Ovary (tissue), 9 donors: Measurements from ENCODE around the gene SPTA1. TPM values are rescaled to one million over a fixed set of nuclear protein-coding genes. Genes with fewer than 3 reads are reported as not detected.

Source experiments
- DNase-seq, 5 donors: peaks; one replicate each; pipeline ENCODE4 v3.0.0-alpha.2; 2019 to 2020
- H3K27ac ChIP-seq, 2 donors: fragments of 200-600 bp; one replicate each; pipeline versions ENCODE4 v1.5.1 to v1.8.0; 2019 to 2022
- H3K27me3 ChIP-seq: fragments of 200-600 bp; one replicate; pipeline ENCODE4 v1.8.0; 2022
- H3K36me3 ChIP-seq: fragments of 200-600 bp; sonication (generic); one replicate; pipeline ENCODE4 v1.5.1; 2019
- H3K4me1 ChIP-seq: one replicate; pipeline ENCODE4 v1.8.1; 2013; ENCODE audit warnings: mild to moderate bottlenecking, moderate library complexity; ENCODE audit not compliant: insufficient read depth
- H3K4me3 ChIP-seq: fragments of 200-600 bp; sonication (generic); one replicate; pipeline ENCODE4 v1.5.1; 2017
- H3K9me3 ChIP-seq, 2 donors: fragments of 200-600 bp in 1 of 2; sonication (generic) in 1 of 2; one replicate each; pipeline versions ENCODE4 v1.5.1 to v1.8.1; 2013 to 2019; ENCODE audit warnings: mild to moderate bottlenecking in 1 of 2, moderate library complexity in 1 of 2
- CTCF ChIP-seq, 3 donors: fragments of 450-650 bp in 2 of 3; fragments of 200-600 bp in 1 of 3; IDR thresholded peaks; one replicate each; pipeline versions ENCODE4 v1.5.1 to v1.8.0; 2016 to 2022; ENCODE audit warnings: antibody characterized with exemption in 3 of 3, mild to moderate bottlenecking in 1 of 3
- EP300 ChIP-seq: sonication (generic); formaldehyde crosslinking; IDR thresholded peaks from one replicate; pipeline ENCODE4 v1.6.1; 2017; ENCODE audit warnings: antibody characterized with exemption
- POLR2A ChIP-seq: fragments of 450-650 bp; IDR thresholded peaks from one replicate; pipeline ENCODE4 v1.6.1; 2017; ENCODE audit warnings: antibody characterized with exemption, mild to moderate bottlenecking, moderate library complexity
- WGBS, 3 donors: extraction: QIAGEN DNeasy Blood & Tissue Kit in 1 of 3; methylation state at CpG; one replicate each; pipeline versions ENCODE4 v1.1.5 to v1.1.7; 2013 to 2017; 5-methylcytosine and 5-hydroxymethylcytosine counted together
- intact Hi-C, 4 donors: fragments of 100-400 bp; cut with DNase I; formaldehyde crosslinking; loops; one replicate each; pipeline versions ENCODE4 v1.11.0 to v1.15.1; 2022 to 2023
- polyA plus RNA-seq, 2 donors: library from polyadenylated mRNA; stranded (reverse); fragments of 200-250 nt in 1 of 2; fragments of 350-450 nt in 1 of 2; fragmentation: Illumina TruSeq in 1 of 2; extraction: RNeasy Lipid Tissue Mini Kit (QIAGEN cat#74804) in 1 of 2; gene quantifications; one replicate each; pipeline ENCODE4 v1.2.3, GENCODE V29; 2013 to 2014
- total RNA-seq, 7 donors: library from RNA; depleted of rRNA in 2 of 7; stranded (reverse); fragments of >200 nt in 2 of 7; fragmentation: NEBNext Ultra II Directional in 3 of 7; extraction: Animal tissue kit (Norgen Biotek cat#: 25700) in 3 of 7; gene quantifications; one replicate each; pipeline versions ENCODE4 v1.1.0 to v1.2.4, GENCODE V29; 2016 to 2023
- donor health status: DM: no; HTN: no; CAD: no; lungs with moderate emphysema.
- donor health status: DM: no; HTN: no; CAD: no.
- donor health status: Bipolar disorder and iron deficiency.
- donor health status: DM: yes; HTN: yes; CAD: no.
- donor health status: DM: no; HTN: no; CAD: no.
- donor health status: DM: yes; HTN: yes; CAD: no.

SPTA1 gene
- total and polyA plus RNA-seq, 9 donors: 0.07 to 1.8 (median 0.17) TPM; not detected in 2

DNA sequence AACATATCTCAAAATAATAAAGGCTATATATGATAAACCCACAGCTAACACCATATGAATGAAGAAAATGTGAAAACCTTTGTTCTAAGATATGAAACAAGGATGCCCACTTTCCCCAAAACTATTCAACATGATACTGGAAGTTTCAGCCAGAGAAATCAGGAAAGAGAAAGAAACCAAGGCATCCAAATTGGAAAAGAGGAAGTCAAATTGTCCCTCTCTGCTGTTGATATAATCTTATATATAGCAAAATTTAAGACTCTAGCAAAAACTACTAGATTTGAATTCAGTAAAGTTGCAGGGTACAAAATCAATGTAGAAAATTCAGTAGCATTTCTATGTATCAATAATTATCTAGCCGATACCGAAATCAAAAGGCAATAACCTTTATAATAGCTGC is 85.8 kb downstream of the SPTA1 start:
- Histone ChIP-seq H3K27me3 (no peaks in the 10 kb centered on the region), H3K9me3 (no peaks in the 10 kb centered on the region), H3K36me3 (no peaks in the 10 kb centered on the region), H3K4me3 (no peak overlapping the region), H3K27ac (no peak overlapping the region), H3K4me1 (no peaks in the 10 kb centered on the region)
- no peak for TF ChIP-seq CTCF (IDR thresholded peaks at IDR 0.05)
- intact Hi-C loops: no loop called here
- 94 to 98% (median 97%) methylated on average over 2 of the region's 2 CpGs for WGBS, 3 donors
- no peak for DNase-seq

DNA sequence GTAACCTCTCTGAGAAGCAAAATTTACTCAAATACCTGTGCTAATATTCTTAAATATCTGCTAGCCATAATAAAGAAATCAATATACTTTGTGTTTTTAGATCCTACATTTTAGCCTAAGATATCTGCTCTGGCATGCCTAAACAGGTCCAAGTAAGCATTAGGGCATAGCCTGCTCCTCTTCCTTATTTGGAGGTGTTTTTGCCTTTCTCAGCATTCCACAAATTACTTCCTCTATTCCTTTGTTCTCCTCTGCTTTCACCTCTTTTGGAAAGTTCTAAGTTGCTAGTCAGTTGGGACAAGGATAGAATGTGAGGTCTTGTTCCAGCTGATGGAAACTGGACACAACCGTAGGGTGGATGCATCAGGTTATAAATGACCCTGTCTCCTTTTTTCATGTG is 99.6 kb downstream of the SPTA1 start:
- Histone ChIP-seq H3K4me1 (no peaks in the 10 kb centered on the region), H3K27me3 (no peaks in the 10 kb centered on the region), H3K4me3 (no peak overlapping the region), H3K9me3 (no peaks in the 10 kb centered on the region), H3K27ac (no peak overlapping the region), H3K36me3 (no peaks in the 10 kb centered on the region)
- no peak for DNase-seq
- 80 to 89% (median 83%) methylated on average over 1 of the region's 1 CpG for WGBS, 3 donors
- TF ChIP-seq EP300 (no peak), POLR2A (no peak), CTCF (IDR thresholded peaks at IDR 0.05) (no peak)
- intact Hi-C loops: no loop called here

- DNase-seq: no peak
- Histone ChIP-seq H3K27ac (no peak overlapping the region), H3K27me3 (no peaks in the 10 kb centered on the region), H3K4me3 (no peak overlapping the region), H3K36me3 (no peaks in the 10 kb centered on the region), H3K4me1 (no peaks in the 10 kb centered on the region), H3K9me3 (no peaks in the 10 kb centered on the region)
- no peak for TF ChIP-seq POLR2A
- no peak for TF ChIP-seq CTCF (IDR thresholded peaks at IDR 0.05)
- TF ChIP-seq EP300: no peak
- WGBS, 3 donors: 78 to 86% (median 80%) methylated on average over 4 of the region's 4 CpGs
- intact Hi-C loops: no loop called here
Measured at GRCh38 chr1:158583962-158584361, 102.6 kb downstream of the SPTA1 start.

DNA sequence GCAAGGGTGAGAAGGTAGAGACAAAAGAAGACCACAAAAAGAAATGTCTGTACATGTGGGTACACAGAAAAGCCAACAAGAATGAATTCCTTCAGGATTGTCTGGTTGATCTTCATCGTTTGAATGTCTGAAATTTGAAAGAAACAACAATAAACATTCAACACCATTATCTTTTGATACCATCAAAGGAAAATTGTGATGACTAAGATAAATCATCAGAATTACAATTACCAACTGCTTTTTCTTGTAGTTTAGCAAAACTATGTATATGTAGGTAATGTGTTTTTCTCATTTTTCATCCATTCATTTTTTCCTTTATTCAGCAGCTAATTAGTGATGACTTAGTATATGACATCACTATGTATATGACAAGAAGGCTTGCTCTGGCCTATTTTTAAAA is 106.8 kb downstream of the SPTA1 start, which contains the start of gene OR10X1:
Gene OR10X1 (minus strand): TSS at position 167 of the 400 bp plus-strand sequence. CDS start 0 bp downstream, at position 167.
- Histone ChIP-seq H3K9me3 (no peaks in the 10 kb centered on the region), H3K27ac (no peak within 1 kb of the TSS), H3K36me3 (no peaks in the 10 kb centered on the region), H3K27me3 (no peaks in the 10 kb centered on the region), H3K4me1 (no peaks in the 10 kb centered on the region), H3K4me3 (no peak within 1 kb of the TSS)
- WGBS, 3 donors: 82 to 95% (median 89%) methylated on average over 1 of the region's 1 CpG
- TF ChIP-seq CTCF (IDR thresholded peaks at IDR 0.05): no peak
- TF ChIP-seq EP300: no peak
- TF ChIP-seq POLR2A: no peak
- intact Hi-C loops: no loop called here
- DNase-seq: no peak

GRCh38 chr1:158577561-158577960 is 109.0 kb downstream of the SPTA1 start:
- Histone ChIP-seq H3K27ac (no peak overlapping the region), H3K36me3 (no peaks in the 10 kb centered on the region), H3K4me3 (no peak overlapping the region), H3K4me1 (no peaks in the 10 kb centered on the region), H3K9me3 (no peaks in the 10 kb centered on the region), H3K27me3 (no peaks in the 10 kb centered on the region)
- WGBS, 3 donors: 91 to 93% (median 93%) methylated on average over 3 of the region's 3 CpGs
- no peak for DNase-seq
- intact Hi-C loops: no loop called here
- TF ChIP-seq CTCF (IDR thresholded peaks at IDR 0.05): no peak
- no peak for TF ChIP-seq POLR2A
- TF ChIP-seq EP300: no peak
